B cell (primary cell): ENCODE results near the gene KRTAP3-1. TPM values are rescaled to one million over a fixed set of nuclear protein-coding genes. Genes with fewer than 3 reads are reported as not detected.

Experiments used
- ATAC-seq: fragments of 200-7000 bp; cut with Tn5 transposase; one replicate; pipeline ENCODE4 v1.10.0; 2021; ENCODE audit warnings: low read depth, mild to moderate bottlenecking, moderate number of reproducible peaks, moderate library complexity
- CTCF ChIA-PET: fragments of 350-600 bp; sonication (Branson Sonifier 250); formaldehyde crosslinking; loops from one replicate; lab custom pipeline; 2021; ENCODE audit warnings: antibody characterized with exemption, inconsistent platforms; lab: Charles Lee
- POLR2A ChIA-PET: fragments of 350-600 bp; sonication (Branson Sonifier 250); formaldehyde crosslinking; loops from one replicate; lab custom pipeline; 2021; ENCODE audit warnings: antibody characterized with exemption; lab: Charles Lee
- DNase-seq: peaks from one replicate; pipeline ENCODE4 v3.0.0; 2013
- H2AFZ ChIP-seq: 2 replicates; pipeline ENCODE4 v1.6.1; 2012; ENCODE audit warnings: mild to moderate bottlenecking, low read depth, low read length; ENCODE audit not compliant: insufficient read depth, poor library complexity, severe bottlenecking
- H3K27ac ChIP-seq, 2 donors: 1 replicate in 1 of 2; 2 replicates in 1 of 2; pipeline ENCODE4 v1.5.1; 2012 to 2013; ENCODE audit warnings: low read length in 2 of 2, mild to moderate bottlenecking in 2 of 2, moderate library complexity in 1 of 2
- H3K27me3 ChIP-seq, 4 experiments: fragments of 200-600 bp in 1 of 4; sonication (generic) in 1 of 4; replicated peaks in 1 of 4; 1 replicate in 2 of 4; 2 replicates in 2 of 4; pipeline versions ENCODE4 v1.6.1 to v1.7.0; 2013 to 2016; ENCODE audit warnings: low read length in 3 of 4, mild to moderate bottlenecking in 2 of 4, mixed read lengths in 1 of 4, moderate library complexity in 1 of 4; ENCODE audit not compliant: insufficient read depth in 4 of 4, control insufficient read depth in 3 of 4; ENCODE audit errors: control extremely low read depth in 1 of 4
- H3K36me3 ChIP-seq, 2 experiments: replicated peaks in 1 of 2; 1 replicate in 1 of 2; 2 replicates in 1 of 2; pipeline versions ENCODE4 v1.6.1 to v1.7.1; 2013; ENCODE audit warnings: low read length in 1 of 2; ENCODE audit not compliant: insufficient read depth in 2 of 2, control insufficient read depth in 1 of 2; ENCODE audit errors: control extremely low read depth in 1 of 2, extremely low read depth in 1 of 2
- H3K4me1 ChIP-seq, 2 donors: fragments of 200-600 bp in 1 of 2; sonication (generic) in 1 of 2; 1 replicate in 1 of 2; 2 replicates in 1 of 2; pipeline versions ENCODE4 v1.5.1 to v1.6.1; 2013 to 2017; ENCODE audit warnings: low read length in 2 of 2; ENCODE audit not compliant: control insufficient read depth in 2 of 2, insufficient read depth in 2 of 2
- H3K4me2 ChIP-seq: replicated peaks from 2 replicates; pipeline ENCODE3; 2012; ENCODE audit warnings: mild to moderate bottlenecking, low read depth, low read length; ENCODE audit not compliant: poor library complexity, severe bottlenecking
- H3K4me3 ChIP-seq, 5 experiments: fragments of 200-600 bp in 1 of 5; sonication (generic) in 1 of 5; 1 replicate in 3 of 5; 2 replicates in 2 of 5; pipeline versions ENCODE4 v1.5.1 to v1.7.0; 2011 to 2016; ENCODE audit warnings: low read length in 4 of 5, mild to moderate bottlenecking in 4 of 5, low read depth in 2 of 5, control low read depth in 1 of 5, moderate library complexity in 1 of 5; ENCODE audit not compliant: insufficient read depth in 1 of 5; ENCODE audit errors: control extremely low read depth in 1 of 5, extremely low read depth in 1 of 5
- H3K79me2 ChIP-seq: fragments of 200-600 bp; sonication (generic); one replicate; pipeline ENCODE4 v1.6.0; 2016; ENCODE audit warnings: low read length; ENCODE audit not compliant: control insufficient read depth, insufficient read depth
- H3K9ac ChIP-seq: fragments of 200-600 bp; sonication (generic); 2 replicates; pipeline ENCODE4 v1.6.1; 2017; ENCODE audit warnings: mild to moderate bottlenecking, low read length, moderate library complexity
- H3K9me3 ChIP-seq, 3 donors: one replicate each; pipeline versions ENCODE4 v1.6.1 to v1.7.1; 2013; ENCODE audit warnings: low read length in 2 of 3; ENCODE audit not compliant: control insufficient read depth in 2 of 3, insufficient read depth in 1 of 3; ENCODE audit errors: control extremely low read depth in 1 of 3
- H4K20me1 ChIP-seq: 2 replicates; pipeline ENCODE4 v1.6.0; 2012; ENCODE audit warnings: mild to moderate bottlenecking, low read length; ENCODE audit not compliant: insufficient read depth, control insufficient read depth, poor library complexity, severe bottlenecking
- H3K27ac Mint-ChIP-seq: one replicate; pipeline ENCODE4 v1.8.0; 2021; ENCODE audit warnings: mixed read lengths
- H3K27me3 Mint-ChIP-seq: one replicate; pipeline ENCODE4 v1.8.0; 2021; ENCODE audit warnings: mixed read lengths
- H3K4me1 Mint-ChIP-seq: one replicate; pipeline ENCODE4 v1.8.0; 2021; ENCODE audit warnings: mixed read lengths
- H3K4me3 Mint-ChIP-seq: one replicate; pipeline ENCODE4 v1.8.0; 2021; ENCODE audit warnings: mixed read lengths
- H3K9me3 Mint-ChIP-seq: one replicate; pipeline ENCODE4 v1.8.0; 2022; ENCODE audit warnings: mixed read lengths; ENCODE audit not compliant: insufficient read depth
- CTCF ChIP-seq: fragments of 200-600 bp; IDR thresholded peaks from one replicate; pipeline ENCODE4 v1.8.0; 2022; ENCODE audit warnings: antibody characterized with exemption, mild to moderate bottlenecking
- EZH2 ChIP-seq: IDR thresholded peaks from 2 replicates; pipeline ENCODE4 v1.6.1; 2012; ENCODE audit warnings: borderline replicate concordance, low read depth, mild to moderate bottlenecking, moderate library complexity, low read length; ENCODE audit not compliant: insufficient read depth, poor library complexity, severe bottlenecking
- WGBS: methylation state at CpG from one replicate; pipeline ENCODE4 v1.1.5; 2013; ENCODE audit warnings: missing lambda C conversion rate; ENCODE audit not compliant: insufficient coverage; 5-methylcytosine and 5-hydroxymethylcytosine counted together
- intact Hi-C: fragments of 100-400 bp; cut with micrococcal nuclease; formaldehyde crosslinking; loops from one replicate; pipeline ENCODE4 v1.10.0; 2022
- polyA plus RNA-seq: library from polyadenylated mRNA; depleted of rRNA; stranded (reverse); fragments of >200 nt; gene quantifications from 2 replicates; pipeline ENCODE4 v1.2.3, GENCODE V29; 2012
- total RNA-seq, 2 donors: library from RNA; stranded (reverse); fragments of 120-200 nt in 1 of 2; gene quantifications; 1 replicate in 1 of 2; 2 replicates in 1 of 2; pipeline versions ENCODE4 v1.2.3 to v1.2.4, GENCODE V29; 2013 to 2022

KRTAP3-1 gene
- total and polyA plus RNA-seq, 2 donors (not counting 1 experiment from before 2014, with no cell fraction given), result not detected

- CTCF ChIA-PET, result no interaction called here
Observed at GRCh38 chr17:40975516-40975915, 33.4 kb downstream of the KRTAP3-1 start.

GRCh38 chr17:40974366-40974765 lies 34.6 kb downstream of the KRTAP3-1 start:
- POLR2A ChIA-PET, result no interaction called here
- no peaks in the 10 kb centered on the region for H3K79me2 ChIP-seq
- no peak overlapping the region for H3K4me2 ChIP-seq
- Mint-ChIP-seq H3K27ac (no peak overlapping the region), H3K9me3 (no peaks in the 10 kb centered on the region), H3K27me3 (peaks cover 39% of the 10 kb centered on the region), H3K4me1 (no peaks in the 10 kb centered on the region), H3K4me3 (no peak overlapping the region)
- H3K9me3 ChIP-seq, result no peaks in the 10 kb centered on the region
- intact Hi-C loops, result no loop called here
- ATAC-seq (no peak), DNase-seq (no peak)
- WGBS, result 100% methylated on average over 2 of the region's 3 CpGs
- no peak overlapping the region for H3K4me3 ChIP-seq
- peaks cover 0 to 13% (median 9%) of the 10 kb centered on the region in 4 experiments for H3K27me3 ChIP-seq
- no peaks in the 10 kb centered on the region for H3K4me1 ChIP-seq
- H3K27ac ChIP-seq, result no peak overlapping the region
- CTCF ChIA-PET, result no interaction called here
- no peak overlapping the region for H3K9ac ChIP-seq
- TF ChIP-seq EZH2 (no peak), CTCF (peak; percentile 16)
- H4K20me1 ChIP-seq, result no peaks in the 10 kb centered on the region
- H3K36me3 ChIP-seq, result no peaks in the 10 kb centered on the region
- no peak overlapping the region for H2AFZ ChIP-seq

More at GRCh38 chr17:40975516-40975915, 33.4 kb downstream of the KRTAP3-1 start:
- H3K9me3 ChIP-seq, result no peaks in the 10 kb centered on the region
- H3K4me3 ChIP-seq, result no peak overlapping the region
- H3K27me3 ChIP-seq, result peaks cover 0 to 14% (median 9%) of the 10 kb centered on the region in 4 experiments
- no peak overlapping the region for H3K4me3 Mint-ChIP-seq
- peaks cover 35% of the 10 kb centered on the region for H3K27me3 Mint-ChIP-seq
- H3K4me1 ChIP-seq, result no peaks in the 10 kb centered on the region
- no peak overlapping the region for H3K27ac ChIP-seq
- no peak overlapping the region for H3K27ac Mint-ChIP-seq
- H3K9ac ChIP-seq, result no peak overlapping the region
- no peak for ATAC-seq
- POLR2A ChIA-PET, result no interaction called here
- no peak for TF ChIP-seq EZH2
- no peak for TF ChIP-seq CTCF
- no peaks in the 10 kb centered on the region for H3K9me3 Mint-ChIP-seq
- H3K4me1 Mint-ChIP-seq, result no peaks in the 10 kb centered on the region
- no peak overlapping the region for H2AFZ ChIP-seq
- intact Hi-C loops, result no loop called here
- DNase-seq, result no peak
- no peak overlapping the region for H3K4me2 ChIP-seq
- H3K36me3 ChIP-seq, result no peaks in the 10 kb centered on the region
- no peaks in the 10 kb centered on the region for H4K20me1 ChIP-seq
- H3K79me2 ChIP-seq, result no peaks in the 10 kb centered on the region
